Measurements from ENCODE around the gene MAP1LC3B2. TPM values are rescaled to one million over a fixed set of nuclear protein-coding genes. Genes with fewer than 3 reads are reported as not detected.

Gene MAP1LC3B2
- polyA plus RNA-seq, 1 experiment: 3.8 TPM

DNA sequence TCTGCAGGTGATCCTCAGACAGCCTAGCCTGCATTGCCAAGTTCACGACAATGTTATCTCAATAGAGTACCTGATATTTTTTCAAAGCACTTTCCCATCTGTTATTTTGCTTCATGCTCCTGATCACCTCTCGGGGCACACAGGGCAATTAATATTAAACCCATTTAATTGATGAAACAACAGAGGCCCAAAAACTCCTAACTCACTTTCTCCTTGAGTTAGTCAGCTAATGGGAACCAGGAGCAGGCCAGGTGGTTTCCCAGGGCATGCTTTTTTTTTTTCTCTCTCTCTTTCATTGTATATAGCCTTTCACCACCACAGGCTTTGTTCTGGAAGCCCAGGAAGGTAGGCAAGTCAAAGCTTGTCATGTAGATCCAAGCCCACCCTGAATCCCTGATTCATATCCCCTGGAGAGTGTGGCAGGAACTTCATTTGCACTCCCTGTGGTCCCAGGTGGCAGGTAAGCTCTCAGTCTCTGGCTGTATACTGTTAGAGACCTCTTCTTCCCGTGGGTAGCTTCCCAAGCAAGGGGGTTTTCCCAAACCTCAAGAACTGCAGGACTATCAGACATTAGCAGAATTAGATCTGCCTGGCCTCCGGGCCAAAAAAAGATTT is 41.6 kb upstream of the MAP1LC3B2 start:
- ChIA-PET POLR2A (no interaction called here), CTCF (interaction anchor here (0.5 kb wide), 1 partner anchor 1850 kb away, joined by 5 read pairs; no protein-coding TSS in a partner anchor)
- no peaks in the 10 kb centered on the region for H3K27me3 ChIP-seq (ENCODE audit: control insufficient read depth, insufficient read depth, low read length)
- no peaks in the 10 kb centered on the region; the same call in 1 of the 2 replicates for H3K9me3 ChIP-seq (ENCODE audit: control insufficient read depth, insufficient read depth, low read length)
- H3K27ac ChIP-seq (ENCODE audit: low read depth, low read length): no peak overlapping the region
- DNase-seq (ENCODE audit: low read depth, low spot score): no peak
- H3K4me3 ChIP-seq (ENCODE audit: low read depth, low read length): no peak overlapping the region
- TF ChIP-seq, protein P1, sequence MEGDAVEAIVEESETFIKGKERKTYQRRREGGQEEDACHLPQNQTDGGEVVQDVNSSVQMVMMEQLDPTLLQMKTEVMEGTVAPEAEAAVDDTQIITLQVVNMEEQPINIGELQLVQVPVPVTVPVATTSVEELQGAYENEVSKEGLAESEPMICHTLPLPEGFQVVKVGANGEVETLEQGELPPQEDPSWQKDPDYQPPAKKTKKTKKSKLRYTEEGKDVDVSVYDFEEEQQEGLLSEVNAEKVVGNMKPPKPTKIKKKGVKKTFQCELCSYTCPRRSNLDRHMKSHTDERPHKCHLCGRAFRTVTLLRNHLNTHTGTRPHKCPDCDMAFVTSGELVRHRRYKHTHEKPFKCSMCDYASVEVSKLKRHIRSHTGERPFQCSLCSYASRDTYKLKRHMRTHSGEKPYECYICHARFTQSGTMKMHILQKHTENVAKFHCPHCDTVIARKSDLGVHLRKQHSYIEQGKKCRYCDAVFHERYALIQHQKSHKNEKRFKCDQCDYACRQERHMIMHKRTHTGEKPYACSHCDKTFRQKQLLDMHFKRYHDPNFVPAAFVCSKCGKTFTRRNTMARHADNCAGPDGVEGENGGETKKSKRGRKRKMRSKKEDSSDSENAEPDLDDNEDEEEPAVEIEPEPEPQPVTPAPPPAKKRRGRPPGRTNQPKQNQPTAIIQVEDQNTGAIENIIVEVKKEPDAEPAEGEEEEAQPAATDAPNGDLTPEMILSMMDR (IDR thresholded peaks at IDR 0.05; ENCODE audit: low read depth, low read length): no peak

DNA sequence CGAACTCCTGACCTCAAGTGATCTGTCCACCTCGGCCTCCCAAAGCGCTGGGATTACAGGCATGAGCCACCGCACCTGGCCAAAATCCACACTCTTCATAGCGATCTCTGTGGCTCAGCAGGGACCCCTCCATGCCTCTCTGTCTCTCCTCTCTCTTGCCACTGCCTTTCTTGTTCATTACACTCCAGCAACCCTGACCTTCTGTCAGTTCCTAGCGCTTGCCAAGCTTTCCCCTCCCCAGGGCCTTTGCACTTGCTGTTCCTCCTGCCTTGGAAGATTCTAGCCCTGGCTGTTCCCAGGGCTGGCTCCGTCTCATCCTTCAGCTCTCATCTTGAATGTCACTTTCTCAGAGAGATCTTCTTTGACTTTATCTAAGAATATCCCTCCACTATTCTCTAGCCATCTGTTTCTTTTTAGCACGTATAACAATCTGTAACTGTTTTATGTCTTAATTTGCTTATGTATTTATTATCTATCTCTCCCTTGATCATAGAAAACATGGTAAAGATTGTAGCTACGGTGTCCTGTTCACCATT is 38.9 kb upstream of the MAP1LC3B2 start:
- POLR2A ChIA-PET: interaction anchor here (0.7 kb wide), 1 partner anchor 31 kb away, joined by 6 read pairs; no protein-coding TSS in a partner anchor
- H3K9me3 ChIP-seq (ENCODE audit: control insufficient read depth, insufficient read depth, low read length): no peaks in the 10 kb centered on the region; the same call in 1 of the 2 replicates
- no peak for DNase-seq (ENCODE audit: low read depth, low spot score)
- H3K4me3 ChIP-seq (ENCODE audit: low read depth, low read length): no peak overlapping the region
- CTCF ChIA-PET: interaction anchor here (0.6 kb wide), 1 partner anchor 87 kb away, joined by 5 read pairs; no protein-coding TSS in a partner anchor
- no peak overlapping the region for H3K27ac ChIP-seq (ENCODE audit: low read depth, low read length)
- H3K27me3 ChIP-seq (ENCODE audit: control insufficient read depth, insufficient read depth, low read length): no peaks in the 10 kb centered on the region
- TF ChIP-seq, protein P1 (IDR thresholded peaks at IDR 0.05; ENCODE audit: low read depth, low read length): no peak

DNA sequence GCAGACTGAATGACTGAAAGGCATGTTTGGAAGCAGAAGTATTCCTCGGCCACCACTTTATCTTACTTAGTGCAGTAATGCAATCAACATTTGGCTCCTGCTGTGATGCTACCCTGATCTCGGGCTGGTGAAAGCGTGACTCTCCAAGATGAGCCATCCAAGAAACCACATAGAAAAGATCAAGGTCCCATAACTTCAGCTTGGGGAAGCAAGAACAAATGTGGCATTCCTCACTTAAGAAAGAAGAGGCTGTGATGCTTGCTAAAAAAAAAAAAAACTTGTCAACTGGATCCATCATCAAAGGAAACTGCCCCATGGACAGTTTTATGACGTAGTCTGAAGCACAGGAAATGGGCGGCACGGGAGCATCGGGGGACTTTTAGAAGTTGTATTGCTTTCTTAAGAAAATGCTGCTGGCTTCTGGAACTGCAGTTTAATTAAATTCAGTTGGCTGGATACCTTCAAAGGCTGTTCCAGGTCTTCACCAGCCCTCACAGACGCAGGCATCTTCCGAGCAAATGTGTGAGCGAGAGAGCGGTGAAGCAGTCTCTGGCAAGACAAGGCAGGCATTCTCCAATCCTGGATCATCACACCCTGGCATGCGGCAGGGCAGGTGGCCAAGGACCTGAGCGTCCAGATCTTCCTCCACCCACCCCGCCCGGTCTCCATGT is 38.2 kb upstream of the MAP1LC3B2 start:
- TF ChIP-seq, protein P1 (IDR thresholded peaks at IDR 0.05; ENCODE audit: low read depth, low read length): no peak
- no peak for DNase-seq (ENCODE audit: low read depth, low spot score)
- CTCF ChIA-PET: no interaction called here
- H3K27me3 ChIP-seq (ENCODE audit: control insufficient read depth, insufficient read depth, low read length): no peaks in the 10 kb centered on the region
- H3K9me3 ChIP-seq (ENCODE audit: control insufficient read depth, insufficient read depth, low read length): no peaks in the 10 kb centered on the region; the same call in 1 of the 2 replicates
- no peak overlapping the region for H3K27ac ChIP-seq (ENCODE audit: low read depth, low read length)
- POLR2A ChIA-PET: interaction anchor here (0.7 kb wide), 1 partner anchor 32 kb away, joined by 6 read pairs; no protein-coding TSS in a partner anchor
- H3K4me3 ChIP-seq (ENCODE audit: low read depth, low read length): no peak overlapping the region

DNA sequence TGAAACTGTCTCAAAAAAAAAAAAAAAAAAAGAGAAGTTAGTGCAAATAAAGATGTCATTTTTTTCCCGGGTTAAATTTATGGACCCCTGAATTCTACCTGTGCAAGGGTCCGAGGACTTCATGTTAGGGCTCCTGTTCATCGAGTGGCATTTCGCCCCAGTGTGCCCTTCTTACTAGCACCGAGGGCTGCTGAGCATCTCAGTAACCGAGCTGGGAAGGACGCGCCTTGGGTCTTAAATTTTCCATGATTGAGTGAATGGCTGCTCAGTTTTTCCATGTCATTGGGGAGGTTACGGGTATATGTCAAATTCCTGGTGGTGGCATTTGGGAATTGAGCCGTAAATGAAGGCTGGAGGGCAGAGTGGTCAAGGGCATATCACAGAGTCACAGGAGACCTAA is 34.9 kb upstream of the MAP1LC3B2 start:
- no peak overlapping the region for H3K4me3 ChIP-seq (ENCODE audit: low read depth, low read length)
- no peaks in the 10 kb centered on the region for H3K27me3 ChIP-seq (ENCODE audit: control insufficient read depth, insufficient read depth, low read length)
- TF ChIP-seq, protein P1 (IDR thresholded peaks at IDR 0.05; ENCODE audit: low read depth, low read length): no peak
- DNase-seq (ENCODE audit: low read depth, low spot score): no peak
- ChIA-PET POLR2A (interaction anchor here (2.0 kb wide), 1 partner anchor 9 kb away, joined by 9 read pairs; no protein-coding TSS in a partner anchor), CTCF (interaction anchor here (1.1 kb wide), 1 partner anchor 15 kb away, joined by 4 read pairs; no protein-coding TSS in a partner anchor)
- no peaks in the 10 kb centered on the region; the same call in 1 of the 2 replicates for H3K9me3 ChIP-seq (ENCODE audit: control insufficient read depth, insufficient read depth, low read length)
- no peak overlapping the region for H3K27ac ChIP-seq (ENCODE audit: low read depth, low read length)

Data from AG04450 (cell line).